Suprapubic skin (tissue), 3 donors: ENCODE data around the gene LUZP2.

Experiments used
- POLR2AphosphoS5 ChIP-seq, 3 donors: sonication (generic); formaldehyde crosslinking; IDR thresholded peaks; one replicate each; pipeline ENCODE4 v1.6.1; 2017; ENCODE audit warnings: antibody characterized with exemption in 3 of 3
- TF ChIP-seq, protein P1 (sequence below), 2 donors: fragments of 200-600 bp in 1 of 2; fragments of 450-650 bp in 1 of 2; sonication (generic) in 1 of 2; IDR thresholded peaks; one replicate each; pipeline ENCODE4 v1.5.1; 2016 to 2019; ENCODE audit warnings: antibody characterized with exemption in 2 of 2, mild to moderate bottlenecking in 1 of 2, moderate library complexity in 1 of 2

DNA sequence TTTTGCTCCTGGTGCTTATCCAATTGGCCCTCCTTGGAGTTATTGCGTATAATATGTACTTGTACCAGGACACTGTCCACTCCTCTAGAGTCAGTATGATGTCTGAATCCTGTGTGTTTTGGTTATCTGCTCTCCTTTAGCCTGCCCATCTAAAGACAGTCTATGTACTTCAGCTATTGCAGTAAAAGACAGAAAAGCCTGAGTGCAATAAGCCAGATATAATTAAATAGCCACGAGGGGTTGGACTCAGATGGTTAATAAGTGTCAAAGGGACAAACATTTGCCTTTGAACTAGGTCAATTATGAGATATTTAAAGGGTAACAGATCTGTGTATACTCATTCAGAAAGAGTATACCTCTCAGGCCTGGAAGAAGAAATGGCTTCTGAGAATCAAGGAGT, 406.7 kb downstream of the LUZP2 start:
- TF ChIP-seq, protein P1, sequence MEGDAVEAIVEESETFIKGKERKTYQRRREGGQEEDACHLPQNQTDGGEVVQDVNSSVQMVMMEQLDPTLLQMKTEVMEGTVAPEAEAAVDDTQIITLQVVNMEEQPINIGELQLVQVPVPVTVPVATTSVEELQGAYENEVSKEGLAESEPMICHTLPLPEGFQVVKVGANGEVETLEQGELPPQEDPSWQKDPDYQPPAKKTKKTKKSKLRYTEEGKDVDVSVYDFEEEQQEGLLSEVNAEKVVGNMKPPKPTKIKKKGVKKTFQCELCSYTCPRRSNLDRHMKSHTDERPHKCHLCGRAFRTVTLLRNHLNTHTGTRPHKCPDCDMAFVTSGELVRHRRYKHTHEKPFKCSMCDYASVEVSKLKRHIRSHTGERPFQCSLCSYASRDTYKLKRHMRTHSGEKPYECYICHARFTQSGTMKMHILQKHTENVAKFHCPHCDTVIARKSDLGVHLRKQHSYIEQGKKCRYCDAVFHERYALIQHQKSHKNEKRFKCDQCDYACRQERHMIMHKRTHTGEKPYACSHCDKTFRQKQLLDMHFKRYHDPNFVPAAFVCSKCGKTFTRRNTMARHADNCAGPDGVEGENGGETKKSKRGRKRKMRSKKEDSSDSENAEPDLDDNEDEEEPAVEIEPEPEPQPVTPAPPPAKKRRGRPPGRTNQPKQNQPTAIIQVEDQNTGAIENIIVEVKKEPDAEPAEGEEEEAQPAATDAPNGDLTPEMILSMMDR (IDR thresholded peaks at IDR 0.05): no peak
- no peak for TF ChIP-seq POLR2AphosphoS5 (IDR thresholded peaks at IDR 0.05)
